Osteocyte (in vitro differentiated cells): ENCODE measurements around the gene TENM3. TPM values are rescaled to one million over a fixed set of nuclear protein-coding genes. Genes with fewer than 3 reads are reported as not detected.
"Not testable (repeated sequence)": the region's sequence is repeated elsewhere in the genome, so short reads cannot be mapped to it uniquely, and the experiment has no call there.

Experiments used
- DNase-seq: peaks from one replicate; pipeline ENCODE4 v3.0.0; 2021; ENCODE audit warnings: mixed read lengths; ENCODE audit not compliant: unreplicated experiment; ENCODE audit errors: extremely low spot score
- H3K27ac Mint-ChIP-seq: one replicate; pipeline ENCODE4 v1.8.0; 2021; ENCODE audit warnings: mild to moderate bottlenecking, mixed read lengths; ENCODE audit not compliant: unreplicated experiment
- H3K27me3 Mint-ChIP-seq: one replicate; pipeline ENCODE4 v1.8.0; 2021; ENCODE audit warnings: mixed read lengths; ENCODE audit not compliant: unreplicated experiment
- H3K36me3 Mint-ChIP-seq: one replicate; pipeline ENCODE4 v1.8.0; 2021; ENCODE audit warnings: mixed read lengths; ENCODE audit not compliant: unreplicated experiment
- H3K4me1 Mint-ChIP-seq: one replicate; pipeline ENCODE4 v1.8.0; 2021; ENCODE audit warnings: mixed read lengths; ENCODE audit not compliant: unreplicated experiment
- H3K4me3 Mint-ChIP-seq: one replicate; pipeline ENCODE4 v1.8.0; 2021; ENCODE audit warnings: mild to moderate bottlenecking, moderate library complexity, mixed read lengths; ENCODE audit not compliant: unreplicated experiment
- H3K9me3 Mint-ChIP-seq: one replicate; pipeline ENCODE4 v1.8.0; 2021; ENCODE audit warnings: mixed read lengths; ENCODE audit not compliant: unreplicated experiment
- CTCF ChIP-seq: fragments of 200-600 bp; sonication (generic); IDR thresholded peaks from 2 replicates; pipeline ENCODE4 v1.5.0; 2021; ENCODE audit warnings: antibody characterized with exemption, mild to moderate bottlenecking, moderate library complexity
- long read RNA-seq: library from polyadenylated mRNA; unstranded; transcript quantifications from one replicate; pipeline ENCODE4 v2.0.0, GENCODE V29; 2021
- total RNA-seq: library from RNA; stranded (reverse); gene quantifications from 2 replicates; pipeline ENCODE4 v1.2.1, GENCODE V29; 2021

The TENM3 gene
- total RNA-seq = 78.3 and 85.2 TPM in 2 replicates
- long read RNA-seq, partial matches to known transcripts = 21 of 39 reads
- long read RNA-seq, other reads (novel, unspliced or antisense) = 18 of 39 reads

DNA sequence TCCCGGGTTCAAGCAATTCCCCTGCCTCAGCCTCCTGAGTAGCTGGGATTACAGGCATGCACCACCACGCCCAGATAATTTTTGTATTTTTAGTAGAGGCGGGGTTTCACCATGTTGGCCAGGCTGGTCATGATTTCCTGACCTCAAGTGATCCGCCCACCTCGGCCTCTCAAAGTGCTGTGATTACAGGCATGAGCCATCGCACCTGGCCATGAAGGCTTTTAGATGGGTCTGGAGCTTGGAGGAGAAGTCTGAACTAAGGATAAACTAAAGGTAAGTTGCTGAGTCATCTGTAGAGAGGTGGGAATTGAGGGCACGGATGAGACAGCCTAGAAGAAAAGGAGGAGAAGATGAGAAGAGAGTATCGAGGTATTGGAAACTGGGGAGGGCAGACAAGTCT is at the start of gene TENM3:
TENM3 (plus strand) TSS at position 199 of the 400 bp plus-strand sequence. CDS start 80,619 bp downstream, outside the sequence.
- not testable (repeated sequence) for H3K36me3 Mint-ChIP-seq, DNase-seq, H3K4me3 Mint-ChIP-seq, H3K27ac Mint-ChIP-seq, H3K9me3 Mint-ChIP-seq, H3K27me3 Mint-ChIP-seq
- H3K4me1 Mint-ChIP-seq = peaks cover 50% of the 10 kb centered on the region

DNA sequence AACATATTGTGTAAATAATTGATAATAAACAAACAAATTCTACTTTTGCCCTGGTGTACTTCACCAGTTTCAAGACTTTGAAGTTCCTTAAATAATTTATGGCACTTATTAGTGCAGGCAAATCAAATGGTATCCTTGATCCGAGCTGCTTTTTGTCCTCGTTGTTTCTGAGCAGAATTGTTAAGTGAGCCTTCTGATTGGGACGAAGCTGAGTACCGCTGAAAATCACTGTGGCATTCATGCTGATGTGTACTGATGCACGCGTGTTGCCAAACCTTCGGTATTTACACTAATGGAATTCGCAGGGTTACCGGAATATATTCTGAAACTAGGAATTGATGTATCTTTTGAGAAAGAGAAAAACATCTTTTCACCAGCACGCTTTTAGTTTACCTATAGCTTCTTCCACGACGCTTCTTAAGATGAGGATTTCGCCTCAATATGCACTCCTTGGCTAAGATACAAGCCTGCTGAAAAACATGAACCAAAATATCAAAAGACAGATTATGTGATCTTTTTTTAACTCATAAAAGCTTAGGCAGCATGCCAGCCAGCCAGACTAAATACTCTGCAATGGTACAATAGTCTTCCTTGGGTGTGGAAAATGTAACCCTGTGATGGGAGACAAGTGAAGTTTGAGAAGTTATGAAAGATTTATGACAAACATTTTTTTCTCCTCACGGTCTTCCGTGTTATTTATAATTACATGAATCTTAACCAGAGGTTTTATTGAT is 48.9 kb upstream of the TENM3 start:
- DNase-seq = no peak
- Mint-ChIP-seq H3K4me3 (no peak overlapping the region), H3K27ac (no peak overlapping the region), H3K9me3 (no peaks in the 10 kb centered on the region), H3K4me1 (peaks cover 38% of the 10 kb centered on the region), H3K27me3 (no peaks in the 10 kb centered on the region), H3K36me3 (peaks cover 9% of the 10 kb centered on the region)
- TF ChIP-seq CTCF = no peak

- Mint-ChIP-seq H3K36me3 (peaks cover 7% of the 10 kb centered on the region), H3K9me3 (no peaks in the 10 kb centered on the region), H3K27me3 (no peaks in the 10 kb centered on the region), H3K4me3 (no peak overlapping the region), H3K4me1 (peaks cover 22% of the 10 kb centered on the region), H3K27ac (no peak overlapping the region)
- DNase-seq = no peak
- TF ChIP-seq CTCF = no peak
Observed at GRCh38 chr4:182197611-182198010, 45.6 kb upstream of the TENM3 start.

DNA sequence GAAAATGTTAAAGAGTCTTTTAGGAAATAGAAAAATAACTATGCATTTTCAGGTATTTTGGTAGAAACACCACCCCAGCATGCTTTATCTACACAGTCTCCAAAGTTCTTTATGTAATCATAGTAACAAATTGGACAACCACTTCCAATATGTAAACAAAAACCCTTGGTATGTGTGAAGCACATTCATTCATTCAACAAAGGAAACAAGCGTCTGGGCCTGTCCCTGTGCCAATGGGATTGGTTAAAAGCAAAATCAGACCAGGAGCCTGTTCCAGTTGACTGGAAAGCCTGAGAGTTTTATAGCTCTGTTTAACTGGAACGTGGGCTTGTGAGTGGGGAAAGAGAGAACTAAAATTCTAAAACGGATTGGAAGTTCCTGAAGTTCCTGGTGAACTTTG is 41.3 kb upstream of the TENM3 start:
- peaks cover 9% of the 10 kb centered on the region for H3K4me1 Mint-ChIP-seq
- no peak for TF ChIP-seq CTCF
- peaks cover 5% of the 10 kb centered on the region for H3K36me3 Mint-ChIP-seq
- no peak overlapping the region for H3K27ac Mint-ChIP-seq
- H3K4me3 Mint-ChIP-seq = no peak overlapping the region
- no peaks in the 10 kb centered on the region for H3K27me3 Mint-ChIP-seq
- no peaks in the 10 kb centered on the region for H3K9me3 Mint-ChIP-seq
- no peak for DNase-seq

- Mint-ChIP-seq H3K9me3 (no peaks in the 10 kb centered on the region), H3K27me3 (no peaks in the 10 kb centered on the region), H3K4me1 (peaks cover 17% of the 10 kb centered on the region), H3K27ac (no peak overlapping the region), H3K36me3 (peaks cover 5% of the 10 kb centered on the region), H3K4me3 (no peak overlapping the region)
- DNase-seq = no peak
- TF ChIP-seq CTCF = no peak
Observed at GRCh38 chr4:182202650-182203049, 40.6 kb upstream of the TENM3 start.
